Measurements from ENCODE around the gene EXT2.

EXT2 gene

DNA sequence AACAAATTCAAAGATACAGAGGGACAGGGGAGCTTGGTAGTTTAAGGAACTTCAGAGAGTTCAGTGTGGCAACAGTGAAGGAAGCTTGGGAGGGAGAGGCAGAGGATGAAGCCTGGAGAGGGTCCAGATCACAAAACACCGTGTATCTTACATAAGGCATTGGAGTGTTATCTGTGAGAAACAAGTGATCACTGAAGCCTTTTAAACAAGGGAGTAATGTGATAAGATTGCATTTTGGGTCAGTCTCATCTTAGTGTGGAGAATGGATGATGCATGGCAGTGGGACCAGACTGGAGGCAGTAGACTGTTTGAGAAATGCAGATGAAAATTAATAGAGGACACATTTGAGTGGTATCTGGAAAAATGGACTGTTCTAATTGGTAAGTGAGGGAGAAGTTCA lies 79.4 kb downstream of the EXT2 start:
- DNase-seq, result no peak

GRCh38 chr11:44176546-44177213 lies 81.2 kb downstream of the EXT2 start:
- no peak for DNase-seq

GRCh38 chr11:44177905-44178304 lies 82.4 kb downstream of the EXT2 start:
- no peak for DNase-seq

DNA sequence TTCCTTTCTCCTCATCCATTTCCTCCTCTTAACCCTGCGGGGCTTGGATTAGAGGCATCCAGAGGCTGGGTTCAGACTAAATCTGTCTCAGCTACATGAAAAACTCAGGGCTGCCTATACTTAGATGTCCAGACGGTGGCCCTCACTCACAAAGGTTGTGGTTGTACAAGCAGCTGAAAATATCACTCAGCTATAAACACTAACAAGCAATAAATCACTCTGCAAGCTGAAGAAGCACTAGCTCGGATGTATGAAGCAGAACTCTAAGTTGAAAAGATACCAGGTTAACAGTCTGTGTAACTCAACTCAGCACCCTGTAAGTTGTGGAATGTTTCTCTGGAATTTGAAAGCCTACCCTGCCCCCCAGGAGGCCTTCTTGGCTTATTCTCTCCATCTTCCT lies 82.9 kb downstream of the EXT2 start:
- DNase-seq, result no peak

GRCh38 chr11:44179173-44179572 lies 83.7 kb downstream of the EXT2 start:
- no peak for DNase-seq

- DNase-seq, result no peak
Observed at GRCh38 chr11:44180107-44180506, 84.6 kb downstream of the EXT2 start.

DNA sequence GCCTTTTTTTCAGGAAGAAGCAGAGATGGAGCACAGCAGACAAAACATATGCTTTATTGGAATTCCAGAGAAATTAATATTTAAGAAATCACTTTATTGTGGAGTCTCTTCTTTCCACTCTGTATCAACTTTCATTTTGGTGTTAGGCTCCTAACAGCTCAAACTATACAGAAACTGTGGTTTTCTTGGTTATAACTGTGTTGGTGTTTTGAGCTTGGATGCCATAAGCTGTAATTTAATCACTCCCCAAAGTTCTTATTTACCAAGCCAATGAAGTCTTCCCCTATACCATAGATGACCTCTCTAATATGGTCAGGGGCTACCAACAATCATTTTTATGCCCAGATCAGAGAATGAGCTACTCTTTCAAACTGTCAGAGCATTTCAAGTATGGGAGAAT lies 90.0 kb downstream of the EXT2 start:
- no peak for DNase-seq

DNA sequence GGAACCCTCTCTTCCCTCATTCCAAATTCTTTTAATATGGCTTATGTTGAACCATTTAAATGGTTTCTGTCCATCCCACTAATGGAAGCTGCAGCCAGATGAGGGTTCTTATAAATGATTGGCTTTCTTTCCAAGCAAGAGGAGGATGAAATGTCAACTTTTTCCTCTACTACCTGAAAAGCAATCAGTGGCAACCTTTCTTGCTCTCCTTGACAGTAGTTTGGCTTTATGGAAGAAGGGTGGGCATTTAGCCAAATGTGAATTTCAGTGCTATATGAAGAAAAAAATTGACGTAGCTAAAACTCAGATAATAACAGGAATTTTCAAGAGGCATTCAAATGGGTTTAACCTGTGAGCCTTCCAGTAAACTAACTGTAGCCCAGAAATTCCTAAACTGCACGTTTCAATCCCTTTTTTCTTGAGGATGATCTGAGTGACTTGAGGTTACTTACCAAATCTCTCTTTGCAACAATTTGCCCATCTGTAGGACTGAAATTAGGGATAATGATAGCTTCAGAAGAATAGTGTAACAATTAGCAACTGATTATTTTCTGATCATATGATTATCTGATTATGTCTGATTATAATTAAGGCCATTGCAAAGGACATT lies 90.9 kb downstream of the EXT2 start:
- no peak for DNase-seq

DNA sequence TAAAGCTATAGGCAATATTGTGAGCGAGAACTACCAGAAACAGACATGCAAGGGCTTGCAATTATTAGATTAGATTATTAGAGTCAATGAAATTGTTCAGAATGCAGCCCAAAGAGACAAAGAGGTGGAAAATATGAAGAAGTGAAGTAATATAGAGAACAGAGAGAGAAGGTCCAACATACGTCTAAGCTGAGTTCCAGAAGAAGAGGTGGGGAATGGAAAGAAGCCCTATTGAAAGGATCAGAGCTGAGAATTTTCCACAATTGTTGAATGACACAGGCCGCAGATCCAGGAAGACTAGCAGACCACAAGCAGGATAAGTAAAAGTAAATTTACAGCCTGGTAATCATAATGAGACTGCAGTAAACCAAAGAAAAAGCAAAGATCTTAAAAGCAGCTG lies 93.2 kb downstream of the EXT2 start:
- no peak for DNase-seq

DNA sequence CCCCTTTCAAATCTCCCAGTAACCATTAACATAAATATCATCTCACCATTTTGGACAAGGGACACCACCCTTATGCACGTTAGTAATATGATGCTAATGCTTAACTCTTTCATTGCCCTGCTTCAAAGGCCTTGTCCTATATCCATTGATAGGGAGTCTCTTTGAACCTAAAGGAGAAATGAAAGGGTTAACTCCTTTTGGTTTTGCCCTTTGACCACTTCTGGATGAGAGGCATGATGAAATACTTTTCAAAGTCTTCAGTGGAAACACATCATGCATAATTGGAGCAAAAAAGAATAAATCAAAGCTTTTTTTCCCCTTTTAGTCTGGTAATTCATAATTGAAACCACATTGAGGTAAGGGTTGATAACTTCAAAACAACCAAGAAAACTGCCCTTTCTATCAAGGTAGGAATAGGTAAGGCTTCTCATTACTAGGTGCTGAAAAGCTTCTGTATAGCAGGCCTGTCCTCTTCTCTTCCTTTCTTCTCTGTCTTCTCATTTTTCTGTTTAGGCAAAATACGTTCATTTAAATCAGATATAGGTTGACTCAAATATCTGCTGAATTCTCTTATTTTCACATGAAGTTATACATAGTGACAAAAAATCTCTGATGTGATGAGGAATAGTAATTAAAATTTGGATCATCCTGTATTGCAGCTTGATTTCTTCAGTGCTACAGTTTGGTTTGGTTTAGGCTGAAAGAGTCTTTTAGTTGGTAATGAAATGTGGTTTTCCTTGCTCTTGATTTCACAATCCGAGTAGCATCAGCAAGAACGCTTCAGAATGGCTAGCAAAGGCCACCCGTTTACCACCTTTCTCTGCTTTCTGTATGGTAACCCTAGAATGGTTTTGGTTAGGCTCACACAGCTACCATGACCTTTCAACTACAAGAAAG lies 94.8 kb downstream of the EXT2 start:
- no peak for DNase-seq

- DNase-seq, result no peak
Observed at GRCh38 chr11:44190883-44191230, 95.4 kb downstream of the EXT2 start.

- DNase-seq, result no peak
Observed at GRCh38 chr11:44191322-44192016, 96.0 kb downstream of the EXT2 start.

DNA sequence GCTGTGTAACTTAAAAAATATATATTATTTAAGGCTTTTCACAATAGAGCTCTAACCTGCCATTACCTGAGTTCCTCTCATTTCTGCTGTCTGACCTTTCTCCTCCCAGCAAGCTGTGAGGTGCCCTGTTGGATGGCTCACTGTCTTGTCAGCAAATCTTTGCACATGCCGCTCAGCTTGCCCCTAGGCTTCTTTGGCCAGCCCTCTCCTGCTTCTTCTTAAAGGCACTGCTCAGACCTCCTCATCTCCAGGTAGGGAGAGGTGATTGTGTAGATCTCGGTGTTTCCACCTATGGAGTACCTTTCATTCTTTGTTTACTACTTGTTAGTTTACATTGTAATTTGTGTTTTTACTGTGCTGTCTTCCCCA lies 96.5 kb downstream of the EXT2 start:
- no peak for DNase-seq

- DNase-seq, result peak in 1 of 5 donors; percentile 61
Observed at GRCh38 chr11:44192462-44193100, 97.1 kb downstream of the EXT2 start.

DNA sequence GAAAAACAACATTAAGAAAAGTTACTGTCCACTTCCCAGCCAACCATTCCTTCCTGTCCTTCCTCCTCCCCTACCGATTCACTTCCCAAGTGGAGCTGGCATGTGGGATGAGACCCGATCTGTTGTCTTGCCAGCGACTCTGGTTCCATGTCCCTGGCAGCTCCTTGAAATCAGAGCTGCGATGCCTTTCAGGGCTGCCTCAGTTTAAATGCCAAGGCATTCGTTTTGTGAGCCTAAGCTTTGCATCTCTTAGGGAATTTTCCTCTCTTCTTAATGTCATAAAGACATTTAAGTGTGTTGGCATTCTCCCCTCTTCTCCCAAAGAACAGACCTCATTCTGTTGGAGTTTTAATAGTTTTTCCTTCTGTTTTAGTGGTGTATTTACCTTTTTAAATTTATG lies 98.4 kb downstream of the EXT2 start:
- no peak for DNase-seq

GRCh38 chr11:44198146-44198724 lies 102.8 kb downstream of the EXT2 start:
- DNase-seq, result no peak

- DNase-seq, result no peak
Observed at GRCh38 chr11:44199298-44199697, 103.8 kb downstream of the EXT2 start.

- DNase-seq, result no peak
Observed at GRCh38 chr11:44199816-44200215, 104.3 kb downstream of the EXT2 start.

DNA sequence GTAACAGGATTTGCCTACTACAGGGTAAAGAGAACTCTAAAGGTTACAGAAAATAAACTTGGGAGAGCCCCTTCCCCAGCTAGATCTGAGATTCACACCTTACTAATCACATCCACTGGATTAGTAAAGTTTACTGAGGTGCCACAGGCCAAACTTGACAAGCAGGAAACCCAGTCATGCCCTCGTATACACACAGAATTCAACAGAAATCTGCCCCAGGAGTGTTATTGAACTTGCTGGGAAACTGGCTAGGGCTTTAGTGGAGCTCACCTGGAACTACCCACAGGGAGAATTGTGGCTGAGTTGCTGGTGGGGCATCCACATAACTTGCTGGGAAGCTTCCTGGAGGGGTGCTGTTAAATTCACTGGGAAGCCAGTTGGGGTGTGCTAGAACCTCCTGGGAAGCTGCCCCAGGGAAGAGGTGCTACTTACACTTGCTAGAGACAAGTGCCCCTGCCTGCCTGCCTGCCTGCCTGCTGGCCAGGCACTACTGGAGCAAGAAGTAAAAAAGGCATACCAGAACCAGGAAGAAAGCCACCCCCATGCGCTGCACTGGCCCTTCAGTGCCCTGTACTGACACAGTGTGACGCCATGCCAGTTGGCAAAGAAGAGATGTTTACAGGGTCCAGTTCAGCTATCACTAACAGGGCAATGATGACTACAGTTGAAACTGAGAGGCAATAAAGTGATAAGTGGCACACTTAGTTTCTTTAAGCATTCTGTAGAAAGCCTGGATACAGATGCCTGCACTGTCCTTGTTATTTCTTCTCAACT lies 108.0 kb downstream of the EXT2 start:
- no peak for DNase-seq

- DNase-seq, result no peak
Observed at GRCh38 chr11:44205352-44205751, 109.9 kb downstream of the EXT2 start.

DNA sequence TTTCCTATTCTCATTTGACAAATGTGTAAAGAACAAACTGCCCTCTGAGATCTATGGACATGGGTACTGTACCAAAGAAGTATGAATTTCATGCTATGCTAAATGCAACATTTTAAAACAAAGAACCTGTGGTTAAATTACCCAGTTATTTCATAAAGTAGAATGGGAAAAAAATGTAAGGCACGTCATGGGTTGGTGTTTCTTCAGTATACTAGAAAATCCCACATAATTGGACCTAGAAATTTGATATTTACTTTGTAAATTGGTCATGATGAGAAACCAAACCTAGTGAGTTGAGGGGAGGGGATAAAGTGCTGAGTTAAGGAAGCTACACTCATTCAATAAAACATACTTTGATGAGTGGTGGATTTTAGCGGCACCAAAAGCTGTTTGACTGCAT lies 110.4 kb downstream of the EXT2 start:
- DNase-seq, result no peak

DNA sequence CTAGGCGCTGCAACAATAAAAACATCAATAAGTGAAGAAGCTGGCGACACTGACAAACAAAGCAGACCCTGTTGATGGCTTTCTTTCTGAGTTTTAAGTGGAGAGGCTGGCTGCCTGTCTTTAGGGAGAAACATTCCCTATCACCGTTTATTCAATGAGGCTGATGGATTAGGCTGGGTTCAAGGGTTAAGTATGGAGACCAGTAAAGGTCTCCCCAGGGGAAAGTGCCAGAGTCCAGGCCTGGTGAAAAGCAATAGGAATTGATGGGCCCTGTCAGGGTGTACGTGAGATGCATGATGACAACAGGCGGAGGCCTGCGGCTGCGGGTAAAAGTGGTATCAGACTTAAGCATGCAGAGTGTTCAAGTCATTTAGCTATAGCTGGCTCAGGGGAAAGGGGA lies 111.8 kb downstream of the EXT2 start:
- no peak for DNase-seq
